HL-60 (cell line): ENCODE results near the gene KSR2.

ENCODE experiments used
- DNase-seq, 2 experiments: peaks; one replicate each; pipeline ENCODE4 v3.0.0-alpha.2; 2010 to 2020; ENCODE audit warnings: low read depth in 1 of 2, low spot score in 1 of 2
- H3K27ac ChIP-seq: fragments of 250-450 bp; sonication (Bioruptor Pico); replicated peaks from 2 replicates; pipeline ENCODE4 v1.5.1; 2020; ENCODE audit warnings: mild to moderate bottlenecking, moderate library complexity
- H3K27me3 ChIP-seq: fragments of 250-450 bp; sonication (Bioruptor Pico); 2 replicates; pipeline ENCODE4 v1.5.1; 2021; ENCODE audit warnings: mild to moderate bottlenecking, moderate library complexity; ENCODE audit not compliant: insufficient read depth, poor library complexity, severe bottlenecking
- H3K4me3 ChIP-seq: replicated peaks from 2 replicates; pipeline ENCODE4 v1.5.1; 2011; ENCODE audit warnings: mild to moderate bottlenecking, control low read depth, low read length; ENCODE audit not compliant: insufficient read depth
- CTCF ChIP-seq: IDR thresholded peaks from one replicate; pipeline ENCODE4 v1.5.1; 2011; ENCODE audit warnings: low read length, control low read depth, inconsistent platforms; ENCODE audit not compliant: insufficient read depth
- GABPA ChIP-seq: IDR thresholded peaks from 2 replicates; pipeline ENCODE4 v1.6.1; 2012; ENCODE audit warnings: low read depth
- POLR2AphosphoS5 ChIP-seq: IDR thresholded peaks from 2 replicates; pipeline ENCODE4 v1.6.1; 2012; ENCODE audit warnings: low read depth
- REST ChIP-seq: IDR thresholded peaks from 2 replicates; pipeline ENCODE4 v1.6.1; 2012; ENCODE audit warnings: low read depth; ENCODE audit not compliant: insufficient replicate concordance
- SPI1 ChIP-seq: IDR thresholded peaks from 2 replicates; pipeline ENCODE4 v1.6.1; 2012; ENCODE audit warnings: low read depth, mild to moderate bottlenecking, borderline replicate concordance

KSR2 gene

GRCh38 chr12:117485984-117486839, 482.6 kb downstream of the KSR2 start:
- no peak for DNase-seq
- TF ChIP-seq GABPA (no peak), CTCF (no peak), SPI1 (no peak), POLR2AphosphoS5 (no peak)
- H3K27ac ChIP-seq = no peak overlapping the region

GRCh38 chr12:117484901-117485300, 483.9 kb downstream of the KSR2 start:
- Histone ChIP-seq H3K4me3 (no peak overlapping the region), H3K27ac (no peak overlapping the region), H3K27me3 (no peaks in the 10 kb centered on the region)
- TF ChIP-seq CTCF (no peak), REST (no peak), GABPA (no peak), SPI1 (no peak)
- DNase-seq = no peak

More at GRCh38 chr12:117485984-117486839, 482.6 kb downstream of the KSR2 start:
- Histone ChIP-seq H3K27me3 (no peaks in the 10 kb centered on the region), H3K4me3 (no peak overlapping the region)

DNA sequence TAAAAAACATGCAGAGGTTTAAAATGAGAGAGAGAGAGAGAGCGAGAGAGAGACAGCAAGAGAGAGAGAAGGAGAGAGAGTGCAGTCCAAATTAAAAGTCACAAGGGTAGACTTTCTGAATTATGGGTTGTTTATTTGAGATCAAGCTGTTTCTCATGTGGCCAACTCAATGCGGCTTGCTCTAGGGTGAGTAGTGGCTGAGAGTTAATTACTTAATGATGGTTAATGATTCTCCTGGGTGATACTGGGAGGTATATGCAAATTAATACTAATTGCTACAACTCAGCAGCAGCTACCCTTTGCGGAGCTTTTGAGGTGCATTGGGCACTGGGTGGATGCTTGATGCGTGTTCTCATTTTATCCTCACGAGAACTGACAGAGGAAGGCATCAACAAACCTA, 485.3 kb downstream of the KSR2 start:
- Histone ChIP-seq H3K27ac (no peak overlapping the region), H3K4me3 (no peak overlapping the region), H3K27me3 (no peaks in the 10 kb centered on the region)
- no peak for DNase-seq
- TF ChIP-seq CTCF (no peak), GABPA (no peak), POLR2AphosphoS5 (no peak), REST (no peak), SPI1 (no peak)
